HCT116 (cell line): ENCODE data around the gene CD2. TPM values are rescaled to one million over a fixed set of nuclear protein-coding genes. Genes with fewer than 3 reads are reported as not detected.

Experiments used
- ATAC-seq: fragments of 200-7000 bp; cut with Tn5 transposase; 2 replicates; pipeline ENCODE4 v1.9.1; 2020; ENCODE audit warnings: mild to moderate bottlenecking, moderate library complexity
- BruUV-seq: library from RNA; stranded (reverse); fragments of 400-500 nt; replicated peaks from 2 replicates; lab custom pipeline; 2021; lab: Mats Ljungman, UMichigan
- CTCF ChIA-PET: fragments of 300-600 bp; sonication (Branson Sonifier 250); formaldehyde crosslinking; loops from one replicate; lab custom pipeline; 2021; ENCODE audit warnings: antibody characterized with exemption; lab: Charles Lee
- POLR2A ChIA-PET: fragments of 300-600, 350-600 bp; sonication (Branson Sonifier 250); formaldehyde crosslinking; loops from one replicate; lab custom pipeline; 2021; ENCODE audit warnings: antibody characterized with exemption; lab: Charles Lee
- RAD21 ChIA-PET, 2 experiments: fragments of 300-600 bp; sonication (Branson Sonifier 250); formaldehyde crosslinking; loops; one replicate each; lab custom pipeline; 2023; ENCODE audit warnings: low total read pairs in 2 of 2; ENCODE audit not compliant: uncharacterized antibody in 2 of 2, unreplicated experiment in 2 of 2, low non-redundant PET in 1 of 2; lab: Charles Lee
- DNase-seq: peaks from one replicate; pipeline ENCODE4 v3.0.0-alpha.2; 2010; ENCODE audit warnings: low read depth, low spot score
- H2AFZ ChIP-seq: fragments of 200-600 bp; shearing (Covaris generic), sonication (generic); 2 replicates; pipeline ENCODE4 v1.6.1; 2017; ENCODE audit warnings: low read depth, mixed run types, mixed read lengths, antibody characterized with exemption, low read length; ENCODE audit not compliant: poor library complexity, severe bottlenecking
- H3K27ac ChIP-seq: 2 replicates; pipeline ENCODE4 v1.5.1; 2012; ENCODE audit warnings: low read depth, low read length
- H3K27me3 ChIP-seq: fragments of 200-600 bp; sonication (generic); 2 replicates; pipeline ENCODE4 v1.6.1; 2016; ENCODE audit warnings: mixed run types, low read length, mixed read lengths; ENCODE audit not compliant: insufficient read depth
- H3K36me3 ChIP-seq, 2 experiments: fragments of 200-500 bp in 1 of 2; fragments of 200-600 bp in 1 of 2; sonication (Bioruptor generic) in 1 of 2; sonication (generic) in 1 of 2; 2 replicates each; pipeline versions ENCODE4 v1.5.1 to v1.6.1; 2014 to 2016; ENCODE audit warnings: low read length in 2 of 2, inconsistent platforms in 1 of 2, mixed read lengths in 1 of 2, mixed run types in 1 of 2; ENCODE audit not compliant: insufficient read depth in 2 of 2, control insufficient read depth in 1 of 2
- H3K4me1 ChIP-seq, 2 experiments: fragments of 200-600 bp in 1 of 2; sonication (generic) in 1 of 2; 2 replicates each; pipeline versions ENCODE4 v1.5.1 to v1.6.1; 2012 to 2017; ENCODE audit warnings: low read length in 2 of 2, inconsistent platforms in 1 of 2, mild to moderate bottlenecking in 1 of 2, mixed read lengths in 1 of 2, mixed run types in 1 of 2, moderate library complexity in 1 of 2; ENCODE audit not compliant: insufficient read depth in 2 of 2, control insufficient read depth in 1 of 2
- H3K4me2 ChIP-seq: fragments of 200-600 bp; sonication (generic); 2 replicates; pipeline ENCODE4 v1.6.1; 2017; ENCODE audit warnings: mixed run types, low read length, mixed read lengths
- H3K4me3 ChIP-seq, 2 experiments: fragments of 200-600 bp in 1 of 2; sonication (generic) in 1 of 2; replicated peaks in 1 of 2; 2 replicates each; pipeline ENCODE4 v1.5.1; 2011 to 2016; ENCODE audit warnings: low read length in 2 of 2, control low read depth in 1 of 2, low read depth in 1 of 2, mild to moderate bottlenecking in 1 of 2, mixed read lengths in 1 of 2, mixed run types in 1 of 2
- H3K79me2 ChIP-seq: fragments of 200-600 bp; sonication (generic); 2 replicates; pipeline ENCODE4 v1.6.1; 2017; ENCODE audit warnings: mild to moderate bottlenecking, mixed run types, low read length, moderate library complexity, mixed read lengths; ENCODE audit not compliant: insufficient read depth
- H3K9ac ChIP-seq: fragments of 200-600 bp; sonication (generic); 2 replicates; pipeline ENCODE4 v1.6.1; 2016; ENCODE audit warnings: low read length, mixed read lengths
- H3K9me2 ChIP-seq: fragments of 200-600 bp; sonication (generic), shearing (Covaris generic); 2 replicates; pipeline ENCODE4 v1.6.1; 2017; ENCODE audit warnings: mixed run types, mild to moderate bottlenecking, moderate library complexity; ENCODE audit not compliant: insufficient read depth
- H3K9me3 ChIP-seq, 2 experiments: fragments of 200-500 bp in 1 of 2; fragments of 200-600 bp in 1 of 2; sonication (Bioruptor generic) in 1 of 2; sonication (generic) in 1 of 2; 2 replicates each; pipeline ENCODE4 v1.6.1; 2014 to 2017; ENCODE audit warnings: low read length in 2 of 2, mixed read lengths in 2 of 2, inconsistent platforms in 1 of 2, low read depth in 1 of 2, mild to moderate bottlenecking in 1 of 2, mixed run types in 1 of 2, moderate library complexity in 1 of 2; ENCODE audit not compliant: control insufficient read depth in 1 of 2, insufficient read depth in 1 of 2
- H4K20me1 ChIP-seq: fragments of 200-600 bp; sonication (generic), shearing (Covaris generic); 2 replicates; pipeline ENCODE4 v1.6.1; 2017; ENCODE audit warnings: mixed run types, mild to moderate bottlenecking, moderate library complexity; ENCODE audit not compliant: insufficient read depth
- ELF1 ChIP-seq: IDR thresholded peaks from 2 replicates; pipeline ENCODE4 v1.6.1; 2012; ENCODE audit warnings: low read depth, borderline replicate concordance
- JUND ChIP-seq: IDR thresholded peaks from 2 replicates; pipeline ENCODE4 v1.6.1; 2012
- MAX ChIP-seq: IDR thresholded peaks from 2 replicates; pipeline ENCODE4 v1.6.1; 2012
- POLR2AphosphoS5 ChIP-seq: IDR thresholded peaks from 2 replicates; pipeline ENCODE4 v1.6.1; 2011; ENCODE audit warnings: mild to moderate bottlenecking, low read depth, low read length, moderate library complexity
- RAD21 ChIP-seq: IDR thresholded peaks from 2 replicates; pipeline ENCODE4 v1.6.1; 2012; ENCODE audit warnings: low read depth, mild to moderate bottlenecking
- SIN3A ChIP-seq: IDR thresholded peaks from 2 replicates; pipeline ENCODE4 v1.6.1; 2012; ENCODE audit warnings: low read depth
- TCF7L2 ChIP-seq: IDR thresholded peaks from 2 replicates; pipeline ENCODE4 v1.7.0; 2011; ENCODE audit warnings: borderline replicate concordance, inconsistent platforms; ENCODE audit not compliant: insufficient read depth, insufficient read length; ENCODE audit errors: extremely low read depth
- ZBTB33 ChIP-seq: IDR thresholded peaks from 2 replicates; pipeline ENCODE4 v1.6.1; 2011; ENCODE audit warnings: mild to moderate bottlenecking, low read length, moderate library complexity; ENCODE audit not compliant: insufficient replicate concordance; ENCODE audit errors: extremely low read depth
- ZFX ChIP-seq: fragments of 450-650 bp; IDR thresholded peaks from 2 replicates; pipeline ENCODE4 v1.6.1; 2017
- ZNF274 ChIP-seq: fragments of 200-500 bp; sonication (Bioruptor generic); IDR thresholded peaks from 2 replicates; pipeline ENCODE4 v1.6.1; 2014; ENCODE audit warnings: mild to moderate bottlenecking, low read depth, low read length, inconsistent platforms
- intact Hi-C: fragments of 100-400 bp; cut with micrococcal nuclease; formaldehyde crosslinking; loops from 2 replicates; pipeline ENCODE4 v1.10.0; 2022
- total RNA-seq: library from RNA; stranded (reverse); gene quantifications from one replicate; pipeline ENCODE4 v1.2.1, GENCODE V29; 2021; ENCODE audit not compliant: unreplicated experiment
- TF ChIP-seq, protein P1 (sequence below): IDR thresholded peaks from 2 replicates; pipeline ENCODE4 v1.6.1; 2012

Gene CD2
- total RNA-seq, 1 experiment from 2014 or later: 0.57 TPM

DNA sequence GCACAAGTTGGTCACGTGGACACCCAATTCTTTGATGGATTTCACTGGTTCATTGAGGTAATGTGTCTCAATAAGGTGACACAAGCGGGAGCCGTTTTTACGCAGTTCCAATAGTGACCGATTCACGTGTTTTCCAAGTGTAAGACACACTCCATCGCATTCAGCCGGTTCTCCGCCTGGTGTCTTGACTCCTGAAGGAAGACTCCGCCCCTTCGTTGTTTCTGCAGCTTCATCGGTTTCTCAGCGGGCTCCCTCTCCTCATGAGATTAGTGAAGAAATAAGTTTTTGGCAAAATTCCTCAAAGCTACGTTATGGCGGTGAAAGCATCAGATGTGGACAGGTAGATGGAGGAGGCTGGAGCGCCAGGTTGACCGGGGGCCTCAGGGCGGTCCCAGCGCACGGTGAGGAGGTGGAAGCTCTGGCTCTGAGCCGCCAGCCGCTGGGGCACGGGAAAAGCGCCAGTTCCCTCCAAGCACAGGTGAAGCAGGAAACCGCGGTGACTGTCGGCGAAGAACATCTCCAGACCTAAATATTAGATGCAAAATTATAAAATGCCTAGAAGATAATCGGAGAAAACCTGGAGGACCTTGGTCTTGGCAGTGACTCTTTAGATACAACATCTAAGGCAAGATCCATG is 21.0 kb downstream of the CD2 start:
- H3K27me3 ChIP-seq: peaks cover 7% of the 10 kb centered on the region; the same call in 1 of the 2 replicates
- RAD21 ChIA-PET: no interaction called here
- H3K4me3 ChIP-seq: no peak overlapping the region

More for the DNA sequence above, 21.0 kb downstream of the CD2 start:
- H3K4me2 ChIP-seq: no peak overlapping the region
- no peaks in the 10 kb centered on the region for H3K9me3 ChIP-seq
- ATAC-seq (no peak), DNase-seq (no peak)
- ChIA-PET CTCF (no interaction called here), POLR2A (no interaction called here)
- no peaks in the 10 kb centered on the region for H3K4me1 ChIP-seq
- no peaks in the 10 kb centered on the region for H3K79me2 ChIP-seq
- no peaks in the 10 kb centered on the region for H3K9me2 ChIP-seq
- H2AFZ ChIP-seq: no peak overlapping the region
- no peak overlapping the region for H3K9ac ChIP-seq
- no peaks in the 10 kb centered on the region for H4K20me1 ChIP-seq
- no peaks in the 10 kb centered on the region for H3K36me3 ChIP-seq
- intact Hi-C loops: no loop called here
- no TSS peak for BruUV-seq
- TF ChIP-seq ZNF274: no peak
- TF ChIP-seq POLR2AphosphoS5: no peak
- TF ChIP-seq ZBTB33: no peak
- TF ChIP-seq RAD21: no peak
- TF ChIP-seq, protein P1, sequence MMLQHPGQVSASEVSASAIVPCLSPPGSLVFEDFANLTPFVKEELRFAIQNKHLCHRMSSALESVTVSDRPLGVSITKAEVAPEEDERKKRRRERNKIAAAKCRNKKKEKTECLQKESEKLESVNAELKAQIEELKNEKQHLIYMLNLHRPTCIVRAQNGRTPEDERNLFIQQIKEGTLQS: no peak
- TF ChIP-seq MAX: no peak
- TF ChIP-seq SIN3A: no peak
- no peak for TF ChIP-seq JUND
- no peak for TF ChIP-seq ELF1
- TF ChIP-seq ZFX: no peak
- TF ChIP-seq TCF7L2: no peak
- no peak overlapping the region for H3K27ac ChIP-seq
